Fibroblast of the aortic adventitia (primary cell): ENCODE results near the gene TTC12. TPM values are rescaled to one million over a fixed set of nuclear protein-coding genes. Genes with fewer than 3 reads are reported as not detected.

Source experiments
- DNase-seq: peaks from one replicate; pipeline ENCODE4 v3.0.0-alpha.2; 2010; ENCODE audit warnings: low read depth
- H3K4me3 ChIP-seq: 2 replicates; pipeline ENCODE4 v1.5.1; 2011; ENCODE audit warnings: low read depth, mild to moderate bottlenecking, control low read depth, low read length, moderate library complexity
- total RNA-seq: library from RNA; depleted of rRNA; stranded (reverse); fragments of >200 nt; gene quantifications from 2 replicates; pipeline ENCODE4 v1.2.3, GENCODE V29; 2012; ENCODE audit warnings: low replicate concordance
- TF ChIP-seq, protein P1 (sequence below): IDR thresholded peaks from 2 replicates; pipeline ENCODE4 v1.5.1; 2011; ENCODE audit warnings: mild to moderate bottlenecking, low read length, control low read depth, inconsistent platforms; ENCODE audit not compliant: insufficient read depth

Gene TTC12
- total RNA-seq, 1 donor: 9.8 TPM

DNA sequence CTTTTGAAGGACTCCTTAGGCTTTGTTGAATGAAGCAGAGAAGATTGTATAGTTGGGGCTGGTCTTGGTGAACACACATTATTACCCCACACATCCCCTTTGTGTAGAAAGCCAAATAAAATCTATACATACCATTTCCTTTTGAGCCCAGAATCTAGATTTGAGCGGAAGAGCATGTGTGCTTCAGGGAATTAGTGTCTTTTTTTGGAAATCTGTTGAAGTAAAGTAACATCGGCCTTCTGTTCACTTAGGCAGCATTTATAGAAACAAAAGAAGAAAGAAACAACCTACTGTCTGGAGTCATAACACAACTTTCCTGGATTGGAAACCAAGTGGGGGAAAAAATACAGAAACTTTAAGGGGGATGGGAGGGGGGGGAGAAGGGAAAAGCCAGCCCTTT lies 37.9 kb upstream of the TTC12 start:
- TF ChIP-seq, protein P1, sequence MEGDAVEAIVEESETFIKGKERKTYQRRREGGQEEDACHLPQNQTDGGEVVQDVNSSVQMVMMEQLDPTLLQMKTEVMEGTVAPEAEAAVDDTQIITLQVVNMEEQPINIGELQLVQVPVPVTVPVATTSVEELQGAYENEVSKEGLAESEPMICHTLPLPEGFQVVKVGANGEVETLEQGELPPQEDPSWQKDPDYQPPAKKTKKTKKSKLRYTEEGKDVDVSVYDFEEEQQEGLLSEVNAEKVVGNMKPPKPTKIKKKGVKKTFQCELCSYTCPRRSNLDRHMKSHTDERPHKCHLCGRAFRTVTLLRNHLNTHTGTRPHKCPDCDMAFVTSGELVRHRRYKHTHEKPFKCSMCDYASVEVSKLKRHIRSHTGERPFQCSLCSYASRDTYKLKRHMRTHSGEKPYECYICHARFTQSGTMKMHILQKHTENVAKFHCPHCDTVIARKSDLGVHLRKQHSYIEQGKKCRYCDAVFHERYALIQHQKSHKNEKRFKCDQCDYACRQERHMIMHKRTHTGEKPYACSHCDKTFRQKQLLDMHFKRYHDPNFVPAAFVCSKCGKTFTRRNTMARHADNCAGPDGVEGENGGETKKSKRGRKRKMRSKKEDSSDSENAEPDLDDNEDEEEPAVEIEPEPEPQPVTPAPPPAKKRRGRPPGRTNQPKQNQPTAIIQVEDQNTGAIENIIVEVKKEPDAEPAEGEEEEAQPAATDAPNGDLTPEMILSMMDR: no peak
- no peak overlapping the region for H3K4me3 ChIP-seq
- DNase-seq: no peak

DNA sequence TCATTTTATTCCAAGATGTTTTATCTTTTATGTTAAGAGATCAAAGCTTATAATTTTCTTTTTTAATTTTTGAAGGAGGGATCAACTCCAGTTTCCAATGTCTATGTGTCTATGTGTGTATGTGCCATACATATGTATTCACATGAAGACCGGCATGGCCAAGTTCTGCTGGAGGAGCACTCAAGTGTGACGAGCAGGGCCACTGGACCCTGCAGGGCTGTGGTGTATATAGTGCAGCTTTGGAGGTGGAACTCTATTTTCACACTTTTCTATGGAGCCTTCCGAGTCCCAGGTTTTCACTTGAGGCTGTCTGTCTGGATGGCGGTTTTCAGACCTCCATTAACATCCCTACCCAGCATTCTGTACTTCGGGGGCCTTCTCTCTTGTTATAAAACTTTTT lies 36.5 kb upstream of the TTC12 start:
- DNase-seq: no peak
- TF ChIP-seq, protein P1: no peak
- no peak overlapping the region for H3K4me3 ChIP-seq

DNA sequence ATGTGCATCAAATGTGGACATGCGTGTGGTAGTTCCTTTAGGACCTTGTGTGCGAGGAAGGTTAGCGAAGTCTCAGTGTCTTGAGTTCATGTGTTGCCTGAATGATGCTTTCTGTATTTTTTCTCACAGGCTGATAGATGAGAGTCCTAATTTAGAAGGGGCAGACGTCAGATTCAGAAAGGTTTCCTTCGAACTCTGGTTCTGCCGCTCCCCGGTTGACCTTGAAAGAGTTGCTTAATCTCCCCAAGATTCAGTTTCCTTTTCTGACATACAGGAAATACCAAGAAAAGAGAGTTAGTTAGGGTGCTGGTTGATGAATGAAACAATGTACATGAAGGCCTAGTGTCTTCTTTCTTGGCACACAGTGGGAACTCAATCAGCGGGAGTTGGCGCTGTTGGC lies 35.9 kb upstream of the TTC12 start:
- H3K4me3 ChIP-seq: no peak overlapping the region
- TF ChIP-seq, protein P1: no peak
- no peak for DNase-seq

DNA sequence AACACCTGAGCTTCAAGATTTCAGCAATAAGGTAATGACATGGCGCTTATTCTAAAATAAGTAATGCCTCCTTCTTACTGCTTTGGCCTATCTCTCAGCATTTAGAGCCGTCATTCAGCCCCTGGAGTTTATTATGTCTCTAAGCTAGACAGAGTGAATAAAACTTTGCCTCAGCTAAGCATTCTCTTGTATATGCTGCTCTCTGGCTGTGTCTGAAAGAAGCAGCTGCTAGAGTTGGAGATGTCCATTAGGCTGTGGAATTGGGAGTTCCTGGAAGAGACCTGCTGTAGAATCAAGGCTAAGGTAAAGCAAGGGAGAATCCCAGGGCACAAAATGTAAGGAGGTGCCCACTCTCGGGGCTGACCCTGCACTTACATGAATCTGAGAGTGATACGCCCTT lies 35.5 kb upstream of the TTC12 start:
- TF ChIP-seq, protein P1: no peak
- peak; percentile 4 for DNase-seq

DNA sequence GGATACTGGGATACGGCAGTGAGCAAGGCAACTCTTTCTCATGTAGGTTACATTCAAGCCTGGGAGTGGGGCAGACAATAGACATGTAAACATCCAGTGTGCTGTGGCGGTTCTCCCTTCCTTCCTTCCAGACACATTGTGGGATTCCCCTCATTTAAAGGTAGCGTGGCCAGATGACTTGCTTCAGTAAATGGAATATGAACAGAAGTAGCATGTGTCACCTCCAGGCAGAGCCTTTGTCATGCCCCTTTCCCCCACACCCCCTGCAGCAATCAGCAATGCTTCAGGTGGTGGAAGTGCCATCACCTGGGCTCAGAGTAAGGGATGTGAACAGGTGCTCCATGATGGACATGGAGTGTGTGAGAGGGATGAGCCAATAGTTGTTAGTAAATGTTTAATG lies 34.8 kb upstream of the TTC12 start:
- TF ChIP-seq, protein P1: no peak
- H3K4me3 ChIP-seq: no peak overlapping the region
- DNase-seq: no peak

More for the DNA sequence above, 35.5 kb upstream of the TTC12 start:
- H3K4me3 ChIP-seq: no peak overlapping the region

DNA sequence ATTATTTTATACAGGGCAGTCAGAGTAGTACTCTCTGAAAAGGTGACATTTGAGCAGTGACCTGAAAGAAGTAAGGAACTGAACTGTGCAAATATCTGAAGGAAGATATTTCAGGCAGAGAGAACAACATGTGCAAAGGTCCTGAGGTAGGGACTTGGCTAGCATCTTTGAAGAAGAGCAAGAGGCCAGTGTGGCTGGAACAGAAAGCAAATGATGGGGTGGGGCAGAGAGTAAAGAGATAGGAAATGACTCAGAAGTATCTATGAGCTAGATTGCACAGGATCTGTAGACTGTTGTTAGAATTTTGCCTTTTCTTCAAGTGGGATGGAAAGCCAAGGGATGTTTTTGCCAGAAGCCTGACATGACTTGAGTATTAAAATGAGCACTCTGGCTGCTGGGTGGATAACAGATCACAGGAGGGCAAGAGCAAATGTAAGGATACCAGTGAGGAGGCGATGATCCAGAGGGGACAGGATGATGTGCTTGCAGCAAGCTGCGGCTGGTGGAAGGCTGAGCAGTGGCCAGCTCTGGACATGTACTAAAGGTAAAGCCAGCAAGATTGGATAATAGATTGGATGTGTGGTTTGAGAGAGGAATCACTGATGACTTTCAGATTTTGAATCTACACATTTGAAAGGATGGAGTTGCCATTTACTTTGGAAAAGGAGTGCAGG lies 33.2 kb upstream of the TTC12 start:
- no peak for DNase-seq
- H3K4me3 ChIP-seq: no peak overlapping the region
- TF ChIP-seq, protein P1: no peak

DNA sequence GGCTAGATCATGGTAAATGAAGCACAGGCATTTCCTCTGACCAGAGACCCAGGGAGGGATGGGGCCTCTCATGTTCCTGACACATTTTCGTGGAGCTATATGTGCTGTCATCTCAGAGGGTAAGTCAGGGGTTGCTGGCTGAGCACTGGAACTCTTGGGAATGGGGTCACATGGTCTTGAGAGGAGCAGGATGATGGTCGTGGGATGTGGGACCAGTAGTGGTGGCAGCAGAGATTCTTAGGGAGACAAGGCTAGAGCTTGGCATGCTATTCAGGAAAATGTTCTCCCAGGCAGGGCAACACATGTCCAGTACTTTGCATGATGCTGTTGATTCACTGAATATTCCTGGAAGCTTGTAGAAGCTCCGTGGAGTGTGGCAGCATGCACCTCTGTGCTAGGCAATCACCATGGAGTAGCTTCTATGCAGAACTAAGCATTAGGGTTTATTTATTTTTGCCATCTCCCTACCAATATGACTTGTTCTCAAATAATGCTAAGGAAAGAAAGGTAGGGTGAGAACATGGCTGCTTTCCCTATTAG lies 31.4 kb upstream of the TTC12 start:
- no peak overlapping the region for H3K4me3 ChIP-seq
- TF ChIP-seq, protein P1: no peak
- DNase-seq: no peak
